Neural progenitor cell (in vitro differentiated cells): ENCODE data around the gene NOD1.

Experiments used
- EZH2 ChIP-seq: fragments of 200-600 bp; sonication (generic); IDR thresholded peaks from 2 replicates; pipeline ENCODE4 v1.6.1; 2017; ENCODE audit warnings: antibody characterized with exemption, mild to moderate bottlenecking, moderate library complexity
- EZH2phosphoT487 ChIP-seq: fragments of 200-600 bp; sonication (generic); IDR thresholded peaks from 2 replicates; pipeline ENCODE4 v1.6.1; 2017; ENCODE audit warnings: antibody characterized with exemption
- TF ChIP-seq, protein P1 (sequence below): fragments of 200-600 bp; sonication (generic); IDR thresholded peaks from 2 replicates; pipeline ENCODE4 v1.5.1; 2017; ENCODE audit warnings: antibody characterized with exemption, mild to moderate bottlenecking

GRCh38 chr7:30378275-30378674 is 100.3 kb downstream of the NOD1 start:
- TF ChIP-seq EZH2 = no peak
- TF ChIP-seq, protein P1, sequence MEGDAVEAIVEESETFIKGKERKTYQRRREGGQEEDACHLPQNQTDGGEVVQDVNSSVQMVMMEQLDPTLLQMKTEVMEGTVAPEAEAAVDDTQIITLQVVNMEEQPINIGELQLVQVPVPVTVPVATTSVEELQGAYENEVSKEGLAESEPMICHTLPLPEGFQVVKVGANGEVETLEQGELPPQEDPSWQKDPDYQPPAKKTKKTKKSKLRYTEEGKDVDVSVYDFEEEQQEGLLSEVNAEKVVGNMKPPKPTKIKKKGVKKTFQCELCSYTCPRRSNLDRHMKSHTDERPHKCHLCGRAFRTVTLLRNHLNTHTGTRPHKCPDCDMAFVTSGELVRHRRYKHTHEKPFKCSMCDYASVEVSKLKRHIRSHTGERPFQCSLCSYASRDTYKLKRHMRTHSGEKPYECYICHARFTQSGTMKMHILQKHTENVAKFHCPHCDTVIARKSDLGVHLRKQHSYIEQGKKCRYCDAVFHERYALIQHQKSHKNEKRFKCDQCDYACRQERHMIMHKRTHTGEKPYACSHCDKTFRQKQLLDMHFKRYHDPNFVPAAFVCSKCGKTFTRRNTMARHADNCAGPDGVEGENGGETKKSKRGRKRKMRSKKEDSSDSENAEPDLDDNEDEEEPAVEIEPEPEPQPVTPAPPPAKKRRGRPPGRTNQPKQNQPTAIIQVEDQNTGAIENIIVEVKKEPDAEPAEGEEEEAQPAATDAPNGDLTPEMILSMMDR = no peak
- no peak for TF ChIP-seq EZH2phosphoT487
